H1 (cell line): ENCODE measurements around the gene CDV3. TPM values are rescaled to one million over a fixed set of nuclear protein-coding genes. Genes with fewer than 3 reads are reported as not detected.
"Not testable (repeated sequence)": the region's sequence is repeated elsewhere in the genome, so short reads cannot be mapped to it uniquely, and the experiment has no call there.

Experiments
- CTCF ChIA-PET: fragments of 300-600 bp; sonication (Branson Sonifier 250); formaldehyde crosslinking; loops from one replicate; lab custom pipeline; 2021; ENCODE audit not compliant: partially characterized antibody; lab: Charles Lee
- POLR2A ChIA-PET: fragments of 300-600 bp; sonication (Branson Sonifier 250); formaldehyde crosslinking; loops from one replicate; lab custom pipeline; 2021; ENCODE audit warnings: inconsistent platforms; ENCODE audit not compliant: partially characterized antibody; lab: Charles Lee
- DNase-seq, 2 experiments: peaks; one replicate each; pipeline versions ENCODE4 v3.0.0 to v3.0.0-alpha.2; 2010 to 2022; ENCODE audit warnings: low spot score in 2 of 2, low read depth in 1 of 2, mixed read lengths in 1 of 2
- FAIRE-seq: peaks from 2 replicates; lab custom pipeline; 2011; peaks lifted over from hg19 to GRCh38; lab: Jason Lieb, UNC
- H2AFZ ChIP-seq: 2 replicates; pipeline ENCODE4 v1.8.1; 2012; ENCODE audit warnings: low read length, inconsistent platforms
- H2AK5ac ChIP-seq: 2 replicates; pipeline ENCODE4 v1.6.1; 2013; ENCODE audit warnings: low read depth, low read length
- H2BK120ac ChIP-seq: replicated peaks from 2 replicates; pipeline ENCODE3; 2013; ENCODE audit warnings: low read depth, low read length, inconsistent platforms
- H2BK12ac ChIP-seq: 2 replicates; pipeline ENCODE4 v1.6.1; 2013; ENCODE audit warnings: low read depth, low read length
- H2BK15ac ChIP-seq: 2 replicates; pipeline ENCODE4 v1.6.1; 2013; ENCODE audit warnings: low read length
- H2BK20ac ChIP-seq: 2 replicates; pipeline ENCODE4 v1.6.1; 2013; ENCODE audit warnings: low read length
- H2BK5ac ChIP-seq: 2 replicates; pipeline ENCODE4 v1.6.1; 2013; ENCODE audit warnings: low read depth, low read length
- H3K14ac ChIP-seq: 2 replicates; pipeline ENCODE4 v1.6.1; 2013; ENCODE audit warnings: inconsistent platforms; ENCODE audit not compliant: insufficient read length
- H3K18ac ChIP-seq: 2 replicates; pipeline ENCODE4 v1.6.1; 2013; ENCODE audit warnings: low read length; ENCODE audit errors: extremely low read depth
- H3K23ac ChIP-seq: 2 replicates; pipeline ENCODE4 v1.6.1; 2013; ENCODE audit warnings: inconsistent platforms; ENCODE audit not compliant: insufficient read length
- H3K23me2 ChIP-seq: 2 replicates; pipeline ENCODE4 v1.6.1; 2013; ENCODE audit warnings: low read depth, low read length
- H3K27ac ChIP-seq: 2 replicates; pipeline ENCODE4 v1.6.1; 2011; ENCODE audit warnings: low read depth, low read length, inconsistent platforms
- H3K27me3 ChIP-seq, 4 experiments: replicated peaks in 1 of 4; 1 replicate in 1 of 4; 2 replicates in 3 of 4; pipeline versions ENCODE4 v1.6.1 to v1.8.1; 2011 to 2013; ENCODE audit warnings: low read length in 3 of 4, mild to moderate bottlenecking in 3 of 4, inconsistent platforms in 2 of 4, mixed read lengths in 2 of 4, moderate library complexity in 1 of 4; ENCODE audit not compliant: control insufficient read depth in 3 of 4, insufficient read depth in 3 of 4; ENCODE audit errors: extremely low read depth in 1 of 4
- H3K36me3 ChIP-seq, 4 experiments: 2 replicates each; pipeline versions ENCODE4 v1.6.1 to v1.8.1; 2011 to 2013; ENCODE audit warnings: mild to moderate bottlenecking in 4 of 4, low read length in 3 of 4, moderate library complexity in 2 of 4, control low read depth in 1 of 4, inconsistent platforms in 1 of 4; ENCODE audit not compliant: insufficient read depth in 4 of 4, control insufficient read depth in 2 of 4
- H3K4ac ChIP-seq: replicated peaks from 2 replicates; pipeline ENCODE3; 2013; ENCODE audit warnings: low read length, low read depth, mixed read lengths, inconsistent platforms; ENCODE audit not compliant: insufficient read length
- H3K4me1 ChIP-seq, 4 experiments: replicated peaks in 1 of 4; 1 replicate in 1 of 4; 2 replicates in 3 of 4; pipeline versions ENCODE4 v1.6.1 to v1.8.1; 2011 to 2013; ENCODE audit warnings: low read length in 3 of 4, inconsistent platforms in 2 of 4, mixed read lengths in 1 of 4; ENCODE audit not compliant: insufficient read depth in 4 of 4, control insufficient read depth in 3 of 4
- H3K4me2 ChIP-seq, 2 experiments: 2 replicates each; pipeline versions ENCODE4 v1.6.1 to v1.8.1; 2011 to 2013; ENCODE audit warnings: low read depth in 2 of 2, low read length in 2 of 2, control low read depth in 1 of 2, inconsistent platforms in 1 of 2, mild to moderate bottlenecking in 1 of 2; ENCODE audit not compliant: insufficient read depth in 1 of 2
- H3K4me3 ChIP-seq, 4 experiments: fragments of 200-600, 300-600 bp in 1 of 4; sonication (generic), shearing (Covaris generic), sonication (Bioruptor Twin) in 1 of 4; 2 replicates each; pipeline versions ENCODE4 v1.5.1 to v1.8.1; 2011 to 2016; ENCODE audit warnings: low read length in 4 of 4, low read depth in 3 of 4, control low read depth in 2 of 4, inconsistent platforms in 2 of 4, mild to moderate bottlenecking in 2 of 4, mixed read lengths in 1 of 4, moderate library complexity in 1 of 4; ENCODE audit not compliant: insufficient read depth in 2 of 4; ENCODE audit errors: extremely low read depth in 1 of 4
- H3K56ac ChIP-seq: replicated peaks from 2 replicates; pipeline ENCODE3; 2013; ENCODE audit warnings: low read depth, mild to moderate bottlenecking, mixed read lengths, low read length, inconsistent platforms; ENCODE audit not compliant: insufficient read length
- H3K79me1 ChIP-seq: 2 replicates; pipeline ENCODE4 v1.6.1; 2013; ENCODE audit warnings: low read depth, low read length, control low read depth
- H3K79me2 ChIP-seq, 2 experiments: 2 replicates each; pipeline versions ENCODE4 v1.6.1 to v1.8.1; 2012 to 2013; ENCODE audit warnings: low read length in 2 of 2, mild to moderate bottlenecking in 2 of 2, inconsistent platforms in 1 of 2; ENCODE audit not compliant: insufficient read depth in 2 of 2, control insufficient read depth in 1 of 2
- H3K9ac ChIP-seq, 4 experiments: replicated peaks in 1 of 4; 1 replicate in 1 of 4; 2 replicates in 3 of 4; pipeline versions ENCODE4 v1.6.1 to v1.8.1; 2011 to 2013; ENCODE audit warnings: low read depth in 3 of 4, low read length in 3 of 4, control low read depth in 2 of 4, mild to moderate bottlenecking in 2 of 4, moderate library complexity in 2 of 4, inconsistent platforms in 1 of 4; ENCODE audit errors: extremely low read depth in 1 of 4
- H3K9me3 ChIP-seq, 2 experiments: 2 replicates each; pipeline versions ENCODE4 v1.6.1 to v1.8.1; 2012 to 2013; ENCODE audit warnings: mild to moderate bottlenecking in 2 of 2, moderate library complexity in 2 of 2, control low read depth in 1 of 2, inconsistent platforms in 1 of 2, low read depth in 1 of 2, low read length in 1 of 2, mixed read lengths in 1 of 2; ENCODE audit not compliant: insufficient read depth in 2 of 2
- H4K20me1 ChIP-seq, 2 experiments: replicated peaks in 1 of 2; 2 replicates each; pipeline versions ENCODE3 to v1.8.1; 2011 to 2013; ENCODE audit warnings: inconsistent platforms in 2 of 2, low read length in 2 of 2, mild to moderate bottlenecking in 1 of 2; ENCODE audit not compliant: insufficient read depth in 2 of 2, control insufficient read depth in 1 of 2
- H4K5ac ChIP-seq: 2 replicates; pipeline ENCODE4 v1.6.1; 2013; ENCODE audit warnings: low read length, low read depth, mixed read lengths, inconsistent platforms; ENCODE audit not compliant: insufficient read length
- H4K8ac ChIP-seq: 2 replicates; pipeline ENCODE4 v1.8.0; 2013; ENCODE audit warnings: mild to moderate bottlenecking, moderate library complexity, low read length, inconsistent platforms; ENCODE audit not compliant: insufficient read depth; ENCODE audit errors: extremely low read depth
- H4K91ac ChIP-seq: replicated peaks from 2 replicates; pipeline ENCODE3; 2013; ENCODE audit warnings: low read length, mixed read lengths, inconsistent platforms; ENCODE audit not compliant: insufficient read length
- WGBS, 2 experiments: shearing (Covaris generic) in 1 of 2; methylation state at CpG; one replicate each; pipeline versions ENCODE4 v1.1.6 to v1.1.7; 2013 to 2015; ENCODE audit warnings: low lambda C conversion rate in 2 of 2, mixed read lengths in 2 of 2, inconsistent platforms in 1 of 2, low coverage in 1 of 2, missing lambda C conversion rate in 1 of 2; ENCODE audit not compliant: insufficient replicate concordance in 2 of 2, insufficient coverage in 1 of 2, insufficient read length in 1 of 2; ENCODE audit errors: extremely low coverage in 1 of 2, missing lambda C conversion rate in 1 of 2; 5-methylcytosine and 5-hydroxymethylcytosine counted together
- polyA plus RNA-seq, 7 experiments: library from polyadenylated mRNA; depleted of rRNA in 3 of 7; stranded (reverse) in 5 of 7; unstranded in 2 of 7; fragments of >200 nt in 5 of 7; fragments of 200-250 nt in 2 of 7; gene quantifications; 1 replicate in 5 of 7; 2 replicates in 1 of 7; 4 replicates in 1 of 7; pipeline versions ENCODE4 v1.2.1 to v1.2.3, GENCODE V29; 2011 to 2013; ENCODE audit warnings: missing spikeins in 2 of 7, mixed read lengths in 2 of 7
- total RNA-seq: library from RNA; stranded (reverse); fragmentation: NEBNext Ultra II Directional; extraction: Animal tissue kit (Norgen Biotek cat#: 25700); gene quantifications from 2 replicates; pipeline ENCODE4 v1.2.1, GENCODE V29; 2021

Gene CDV3
- total and polyA plus RNA-seq, 2 of the 8 experiments (the other 6 are each of a cell fraction or from before 2014, with no cell fraction given), result 29.4 to 163 TPM

- DNase-seq, H3K4ac ChIP-seq, POLR2A ChIA-PET, H2AK5ac ChIP-seq, H3K27me3 ChIP-seq, H3K23ac ChIP-seq, H4K20me1 ChIP-seq, H3K56ac ChIP-seq, H2BK120ac ChIP-seq, H3K36me3 ChIP-seq, H4K91ac ChIP-seq, FAIRE-seq, H3K18ac ChIP-seq, H3K14ac ChIP-seq, H2BK20ac ChIP-seq, H3K27ac ChIP-seq, H4K8ac ChIP-seq, H3K79me1 ChIP-seq, H3K4me1 ChIP-seq, H3K4me2 ChIP-seq, H2BK5ac ChIP-seq, H2BK15ac ChIP-seq, H4K5ac ChIP-seq, H2BK12ac ChIP-seq, H3K23me2 ChIP-seq, CTCF ChIA-PET, H3K9ac ChIP-seq, H3K79me2 ChIP-seq, H3K4me3 ChIP-seq, H2AFZ ChIP-seq: not testable (repeated sequence)
- WGBS, 2 experiments, result 95% methylated on average over 8 of the region's 14 CpGs; no CpG with 5 or more reads in 1 of the 2 experiments
- H3K9me3 ChIP-seq, result peaks cover 10 to 11% of the 10 kb centered on the region in 2 experiments; a peak in 3 of 4 replicates
These were observed 21.9 kb upstream of the CDV3 start for GRCh38 chr3:133551589-133551988.
